Upper lobe of right lung (tissue), 1 donor: Measurements from ENCODE around the gene RIPOR2. TPM values are rescaled to one million over a fixed set of nuclear protein-coding genes. Genes with fewer than 3 reads are reported as not detected.

Experiments
- ATAC-seq: fragments of 200-7000 bp; cut with Tn5 transposase; one replicate; pipeline ENCODE4 v1.9.1; 2020; ENCODE audit warnings: mild to moderate bottlenecking, moderate library complexity
- DNase-seq: peaks from one replicate; pipeline ENCODE4 v3.0.0-alpha.2; 2020
- H3K27ac ChIP-seq: fragments of 200-600 bp; one replicate; pipeline ENCODE4 v1.8.0; 2022
- H3K27me3 ChIP-seq: fragments of 200-600 bp; one replicate; pipeline ENCODE4 v1.8.0; 2022; ENCODE audit warnings: mild to moderate bottlenecking
- H3K36me3 ChIP-seq: fragments of 200-600 bp; one replicate; pipeline ENCODE4 v1.8.0; 2022
- H3K4me1 ChIP-seq: fragments of 200-600 bp; one replicate; pipeline ENCODE4 v1.8.0; 2022
- H3K4me3 ChIP-seq: fragments of 200-600 bp; one replicate; pipeline ENCODE4 v1.8.0; 2022; ENCODE audit warnings: mild to moderate bottlenecking
- H3K9me3 ChIP-seq: fragments of 200-600 bp; one replicate; pipeline ENCODE4 v1.8.0; 2022
- intact Hi-C: fragments of 100-400 bp; cut with DNase I; formaldehyde crosslinking; loops from one replicate; pipeline ENCODE4 v1.11.0; 2022
- total RNA-seq: library from RNA; stranded (reverse); fragmentation: NEBNext Ultra II Directional; extraction: Animal tissue kit (Norgen Biotek cat#: 25700); gene quantifications from one replicate; pipeline ENCODE4 v1.2.1, GENCODE V29; 2021
- TF ChIP-seq, protein P1 (sequence below): fragments of 200-600 bp; IDR thresholded peaks from one replicate; pipeline ENCODE4 v1.8.0; 2022; ENCODE audit warnings: antibody characterized with exemption
- donor health status: DM: no; HTN: yes; CAD: no; lungs with severe emphysema.

Gene RIPOR2
- total RNA-seq, 1 donor from 2014 or later, result 25.6 TPM

GRCh38 chr6:24778121-24778520, 157.6 kb downstream of the RIPOR2 start:
- Histone ChIP-seq H3K4me1 (peaks cover 6% of the 10 kb centered on the region), H3K27me3 (no peaks in the 10 kb centered on the region), H3K27ac (no peak overlapping the region), H3K4me3 (no peak overlapping the region), H3K9me3 (no peaks in the 10 kb centered on the region), H3K36me3 (peaks cover 8% of the 10 kb centered on the region)
- no peak for DNase-seq
- TF ChIP-seq, protein P1, sequence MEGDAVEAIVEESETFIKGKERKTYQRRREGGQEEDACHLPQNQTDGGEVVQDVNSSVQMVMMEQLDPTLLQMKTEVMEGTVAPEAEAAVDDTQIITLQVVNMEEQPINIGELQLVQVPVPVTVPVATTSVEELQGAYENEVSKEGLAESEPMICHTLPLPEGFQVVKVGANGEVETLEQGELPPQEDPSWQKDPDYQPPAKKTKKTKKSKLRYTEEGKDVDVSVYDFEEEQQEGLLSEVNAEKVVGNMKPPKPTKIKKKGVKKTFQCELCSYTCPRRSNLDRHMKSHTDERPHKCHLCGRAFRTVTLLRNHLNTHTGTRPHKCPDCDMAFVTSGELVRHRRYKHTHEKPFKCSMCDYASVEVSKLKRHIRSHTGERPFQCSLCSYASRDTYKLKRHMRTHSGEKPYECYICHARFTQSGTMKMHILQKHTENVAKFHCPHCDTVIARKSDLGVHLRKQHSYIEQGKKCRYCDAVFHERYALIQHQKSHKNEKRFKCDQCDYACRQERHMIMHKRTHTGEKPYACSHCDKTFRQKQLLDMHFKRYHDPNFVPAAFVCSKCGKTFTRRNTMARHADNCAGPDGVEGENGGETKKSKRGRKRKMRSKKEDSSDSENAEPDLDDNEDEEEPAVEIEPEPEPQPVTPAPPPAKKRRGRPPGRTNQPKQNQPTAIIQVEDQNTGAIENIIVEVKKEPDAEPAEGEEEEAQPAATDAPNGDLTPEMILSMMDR, result no peak
- ATAC-seq, result no peak
- intact Hi-C loops, result no loop called here

GRCh38 chr6:24777227-24777626, 158.5 kb downstream of the RIPOR2 start:
- Histone ChIP-seq H3K4me1 (peaks cover 6% of the 10 kb centered on the region), H3K36me3 (no peaks in the 10 kb centered on the region), H3K27me3 (no peaks in the 10 kb centered on the region), H3K4me3 (no peak overlapping the region), H3K9me3 (no peaks in the 10 kb centered on the region), H3K27ac (no peak overlapping the region)
- TF ChIP-seq, protein P1, result no peak
- intact Hi-C loops, result no loop called here
- ATAC-seq (no peak), DNase-seq (no peak)

GRCh38 chr6:24775520-24776058, 160.2 kb downstream of the RIPOR2 start:
- DNase-seq (no peak), ATAC-seq (no peak)
- TF ChIP-seq, protein P1, result no peak
- Histone ChIP-seq H3K27me3 (no peaks in the 10 kb centered on the region), H3K36me3 (no peaks in the 10 kb centered on the region), H3K4me3 (peak overlapping the region; percentile 97), H3K27ac (peak overlapping the region; percentile 88), H3K9me3 (no peaks in the 10 kb centered on the region), H3K4me1 (peaks cover 6% of the 10 kb centered on the region)
- intact Hi-C loops, result no loop called here

GRCh38 chr6:24774696-24775519, 160.9 kb downstream of the RIPOR2 start, which contains the start of gene GMNN:
Gene GMNN, plus strand, starts transcription at chr6:24774937. Its CDS starts 2,310 bp downstream, at chr6:24777247.
- peak within 1 kb of the TSS; percentile 88 for H3K27ac ChIP-seq
- TF ChIP-seq, protein P1, result no peak
- H3K36me3 ChIP-seq, result no peaks in the 10 kb centered on the region
- peak; percentile 100 for DNase-seq
- peaks cover 6% of the 10 kb centered on the region for H3K4me1 ChIP-seq
- H3K4me3 ChIP-seq, result peak within 1 kb of the TSS; percentile 97
- ATAC-seq, result peak; percentile 99
- no peaks in the 10 kb centered on the region for H3K9me3 ChIP-seq
- no peaks in the 10 kb centered on the region for H3K27me3 ChIP-seq
- intact Hi-C loops, result no loop called here

DNA sequence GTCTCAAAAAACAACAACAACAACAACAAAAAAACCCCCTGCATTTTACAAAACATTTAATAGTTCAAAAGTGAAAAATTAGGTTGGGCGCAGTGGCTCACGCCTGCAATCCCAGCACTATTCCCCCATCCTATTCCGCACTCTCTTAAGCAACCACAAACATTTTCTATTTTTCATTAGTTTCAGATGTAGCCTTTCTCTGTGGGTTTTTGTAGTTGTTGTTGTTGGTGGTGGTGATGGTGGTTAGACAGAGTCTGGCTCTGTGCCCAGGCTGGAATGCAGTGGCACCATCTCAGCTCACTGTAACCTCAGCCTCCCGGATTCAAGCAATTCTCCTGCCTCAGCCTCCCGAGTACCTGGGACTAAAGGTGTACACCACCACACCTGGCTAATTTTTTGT, 167.4 kb downstream of the RIPOR2 start:
- no peak for ATAC-seq
- Histone ChIP-seq H3K4me1 (no peaks in the 10 kb centered on the region), H3K36me3 (no peaks in the 10 kb centered on the region), H3K27ac (no peak overlapping the region), H3K9me3 (no peaks in the 10 kb centered on the region), H3K4me3 (no peak overlapping the region), H3K27me3 (no peaks in the 10 kb centered on the region)
- TF ChIP-seq, protein P1, result no peak
- no peak for DNase-seq
- intact Hi-C loops, result no loop called here
